GM23338 (cell line): ENCODE results near the gene NOC3L.

Experiments
- EZH2 ChIP-seq: fragments of 200-600 bp; sonication (generic); IDR thresholded peaks from one replicate; pipeline ENCODE4 v1.8.0; 2017; ENCODE audit warnings: antibody characterized with exemption, mild to moderate bottlenecking, low read depth; ENCODE audit not compliant: unreplicated experiment
- EZH2phosphoT487 ChIP-seq: fragments of 200-600 bp; sonication (generic); IDR thresholded peaks from one replicate; pipeline ENCODE4 v1.8.1; 2018; ENCODE audit warnings: antibody characterized with exemption; ENCODE audit not compliant: unreplicated experiment

DNA sequence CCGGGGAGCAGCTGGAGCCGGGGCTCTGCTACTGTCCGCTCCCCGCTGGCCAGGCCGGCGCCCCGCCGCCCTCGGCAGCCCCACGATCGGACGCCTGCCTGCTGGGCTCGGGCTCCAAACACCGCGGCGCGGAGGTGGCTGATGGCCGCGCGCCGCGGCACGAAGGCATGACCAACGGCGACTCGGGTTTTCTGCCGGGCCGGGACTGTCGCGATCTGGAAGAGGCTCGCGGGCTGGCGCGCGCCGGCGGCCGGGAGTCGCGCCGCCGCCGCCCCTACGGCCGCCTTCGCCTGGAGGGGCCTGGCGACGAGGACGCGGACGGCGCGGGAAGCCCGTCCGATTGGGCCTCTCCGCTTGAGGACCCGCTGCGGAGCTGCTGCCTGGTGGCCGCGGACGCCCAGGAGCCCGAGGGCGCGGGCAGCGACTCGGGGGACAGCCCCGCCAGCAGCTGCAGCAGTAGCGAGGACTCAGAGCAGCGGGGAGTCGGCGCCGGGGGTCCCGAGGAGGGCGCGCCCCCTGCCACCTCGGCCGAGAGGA, 40.2 kb upstream of the NOC3L start:
- TF ChIP-seq EZH2, result no peak
- TF ChIP-seq EZH2phosphoT487, result no peak
